Panc1 (cell line): ENCODE data around the gene CCDC159.

Source experiments
- CTCF ChIP-seq: fragments of 450-650 bp; IDR thresholded peaks from 2 replicates; pipeline ENCODE4 v1.5.1; 2017; ENCODE audit warnings: mild to moderate bottlenecking
- POLR2AphosphoS5 ChIP-seq: IDR thresholded peaks from 2 replicates; pipeline ENCODE4 v1.6.1; 2012; ENCODE audit warnings: mild to moderate bottlenecking, low read depth, low read length, moderate library complexity
- REST ChIP-seq, 2 experiments: IDR thresholded peaks; 2 replicates each; pipeline ENCODE4 v1.6.1; 2011 to 2012; ENCODE audit warnings: low read depth in 2 of 2, control low read depth in 1 of 2, low read length in 1 of 2, mild to moderate bottlenecking in 1 of 2, moderate library complexity in 1 of 2; ENCODE audit not compliant: insufficient read depth in 1 of 2

GRCh38 chr19:11346104-11346940 is at the start of gene CCDC159, which contains the start of gene TMEM205:
- TF ChIP-seq CTCF = no peak
- peak; percentile 32 to 36; a peak in 1 of 4 replicates for TF ChIP-seq REST (IDR thresholded peaks at IDR 0.05; ENCODE audit: insufficient read depth in 1 of 2, low read depth in 2 of 2, low read length in 1 of 2)
- peak; percentile 65 for TF ChIP-seq POLR2AphosphoS5
